Measurements from ENCODE around the gene GRIA4. TPM values are rescaled to one million over a fixed set of nuclear protein-coding genes. Genes with fewer than 3 reads are reported as not detected.
A peak's percentile ranks its signal among the peaks of the same experiment; 100 is the strongest.

Gene GRIA4
- total and polyA plus RNA-seq, 3 experiments from 2014 or later = not detected

GRCh38 chr11:105592035-105592434, 17.8 kb upstream of the GRIA4 start:
- no peak for DNase-seq
- Mint-ChIP-seq H3K27me3 (peaks cover 0 to 1% of the 10 kb centered on the region in 2 donors), H3K4me1 (no peaks in the 10 kb centered on the region), H3K36me3 (no peaks in the 10 kb centered on the region), H3K4me3 (no peak overlapping the region), H3K27ac (no peak overlapping the region), H3K9me3 (peaks cover 0 to 1% (median 0%) of the 10 kb centered on the region in 5 donors)
- Histone ChIP-seq H3K9me3 (ENCODE audit: low read length) (no peaks in the 10 kb centered on the region), H3K27me3 (ENCODE audit: insufficient read depth, low read length, poor library complexity, severe bottlenecking) (no peaks in the 10 kb centered on the region), H3K4me1 (ENCODE audit: insufficient read depth, low read length) (no peaks in the 10 kb centered on the region), H3K4me3 (ENCODE audit: low read length) (no peak overlapping the region), H3K36me3 (ENCODE audit: insufficient read depth, low read length) (no peaks in the 10 kb centered on the region), H3K27ac (ENCODE audit: low read depth, low read length) (no peak overlapping the region)
- POLR2A ChIA-PET = no interaction called here
- CTCF ChIA-PET = no interaction called here

- no peaks in the 10 kb centered on the region for H3K27me3 ChIP-seq (ENCODE audit: insufficient read depth, low read length, poor library complexity, severe bottlenecking)
These were observed 11.5 kb upstream of the GRIA4 start for GRCh38 chr11:105598371-105598770.

GRCh38 chr11:105603156-105603555, 6.7 kb upstream of the GRIA4 start:
- Mint-ChIP-seq H3K27me3 (peaks cover 0 to 7% of the 10 kb centered on the region in 2 donors), H3K4me1 (no peaks in the 10 kb centered on the region), H3K4me3 (no peak overlapping the region), H3K36me3 (no peaks in the 10 kb centered on the region), H3K27ac (no peak overlapping the region), H3K9me3 (peaks cover 0 to 9% (median 0%) of the 10 kb centered on the region in 5 donors)
- CTCF ChIA-PET = interaction anchor here (0.7 kb wide), 1 partner anchor 1661 kb away, joined by 3 read pairs; no protein-coding TSS in a partner anchor
- POLR2A ChIA-PET = no interaction called here
- H3K27ac ChIP-seq (ENCODE audit: low read depth, low read length) = no peak overlapping the region
- H3K27me3 ChIP-seq (ENCODE audit: insufficient read depth, low read length, poor library complexity, severe bottlenecking) = no peaks in the 10 kb centered on the region
- H3K9me3 ChIP-seq (ENCODE audit: low read length) = no peaks in the 10 kb centered on the region
- no peak for DNase-seq
- H3K4me3 ChIP-seq (ENCODE audit: low read length) = no peak overlapping the region
- no peaks in the 10 kb centered on the region for H3K4me1 ChIP-seq (ENCODE audit: insufficient read depth, low read length)
- no peaks in the 10 kb centered on the region for H3K36me3 ChIP-seq (ENCODE audit: insufficient read depth, low read length)

More at GRCh38 chr11:105598371-105598770, 11.5 kb upstream of the GRIA4 start:
- Histone ChIP-seq H3K4me1 (ENCODE audit: insufficient read depth, low read length) (no peaks in the 10 kb centered on the region), H3K36me3 (ENCODE audit: insufficient read depth, low read length) (no peaks in the 10 kb centered on the region), H3K27ac (ENCODE audit: low read depth, low read length) (no peak overlapping the region), H3K9me3 (ENCODE audit: low read length) (no peaks in the 10 kb centered on the region), H3K4me3 (ENCODE audit: low read length) (no peak overlapping the region)
- Mint-ChIP-seq H3K4me3 (no peak overlapping the region), H3K27ac (no peak overlapping the region), H3K4me1 (no peaks in the 10 kb centered on the region), H3K9me3 (peaks cover 0 to 1% (median 0%) of the 10 kb centered on the region in 5 donors), H3K36me3 (no peaks in the 10 kb centered on the region), H3K27me3 (peaks cover 0 to 3% of the 10 kb centered on the region in 2 donors)
- POLR2A ChIA-PET = no interaction called here
- DNase-seq = no peak
- CTCF ChIA-PET = no interaction called here

- DNase-seq = no peak
- POLR2A ChIA-PET = no interaction called here
- H3K4me3 Mint-ChIP-seq = peak overlapping the region in 4 of 7 donors; percentile 4 to 64 (median 42)
These were observed 512 bp upstream of the GRIA4 start for GRCh38 chr11:105609341-105609781.

GRCh38 chr11:105610871-105611571, 1.1 kb downstream of the GRIA4 start:
- Mint-ChIP-seq H3K27me3 (peaks cover 19 to 36% of the 10 kb centered on the region in 2 donors), H3K4me1 (peaks cover 14 to 31% (median 19%) of the 10 kb centered on the region in 3 donors), H3K4me3 (peak overlapping the region in 5 of 7 donors; percentile 3 to 69 (median 54)), H3K27ac (peak overlapping the region in 1 of 8 donors; percentile 24), H3K9me3 (peaks cover 0 to 1% (median 0%) of the 10 kb centered on the region in 5 donors), H3K36me3 (no peaks in the 10 kb centered on the region)
- ChIA-PET CTCF (no interaction called here), POLR2A (no interaction called here)
- Histone ChIP-seq H3K36me3 (ENCODE audit: insufficient read depth, low read length) (no peaks in the 10 kb centered on the region), H3K27ac (ENCODE audit: low read depth, low read length) (no peak overlapping the region), H3K4me1 (ENCODE audit: insufficient read depth, low read length) (no peaks in the 10 kb centered on the region), H3K4me3 (ENCODE audit: low read length) (no peak overlapping the region), H3K9me3 (ENCODE audit: low read length) (no peaks in the 10 kb centered on the region), H3K27me3 (ENCODE audit: insufficient read depth, low read length, poor library complexity, severe bottlenecking) (no peaks in the 10 kb centered on the region)
- no peak for DNase-seq

More at GRCh38 chr11:105609341-105609781, 512 bp upstream of the GRIA4 start:
- Histone ChIP-seq H3K27ac (ENCODE audit: low read depth, low read length) (no peak overlapping the region), H3K27me3 (ENCODE audit: insufficient read depth, low read length, poor library complexity, severe bottlenecking) (no peaks in the 10 kb centered on the region), H3K9me3 (ENCODE audit: low read length) (no peaks in the 10 kb centered on the region), H3K4me1 (ENCODE audit: insufficient read depth, low read length) (no peaks in the 10 kb centered on the region), H3K36me3 (ENCODE audit: insufficient read depth, low read length) (no peaks in the 10 kb centered on the region), H3K4me3 (ENCODE audit: low read length) (no peak overlapping the region)
- peaks cover 20 to 36% of the 10 kb centered on the region in 2 donors for H3K27me3 Mint-ChIP-seq
- H3K36me3 Mint-ChIP-seq = no peaks in the 10 kb centered on the region
- H3K9me3 Mint-ChIP-seq = peaks cover 0 to 8% (median 0%) of the 10 kb centered on the region in 5 donors
- H3K4me1 Mint-ChIP-seq = peaks cover 14 to 31% (median 19%) of the 10 kb centered on the region in 3 donors
- CTCF ChIA-PET = no interaction called here
- no peak overlapping the region for H3K27ac Mint-ChIP-seq

GRCh38 chr11:105611572-105612441, 1.9 kb downstream of the GRIA4 start:
- H3K27me3 ChIP-seq (ENCODE audit: insufficient read depth, low read length, poor library complexity, severe bottlenecking) = no peaks in the 10 kb centered on the region
- no peak for DNase-seq
- Mint-ChIP-seq H3K27me3 (peaks cover 19 to 36% of the 10 kb centered on the region in 2 donors), H3K4me3 (peak overlapping the region in 2 of 7 donors; percentile 1 to 17), H3K9me3 (no peaks in the 10 kb centered on the region), H3K36me3 (no peaks in the 10 kb centered on the region), H3K27ac (no peak overlapping the region), H3K4me1 (peaks cover 14 to 31% (median 19%) of the 10 kb centered on the region in 3 donors)
- no peak overlapping the region for H3K27ac ChIP-seq (ENCODE audit: low read depth, low read length)
- no peaks in the 10 kb centered on the region for H3K36me3 ChIP-seq (ENCODE audit: insufficient read depth, low read length)
- ChIA-PET POLR2A (no interaction called here), CTCF (no interaction called here)
- H3K9me3 ChIP-seq (ENCODE audit: low read length) = no peaks in the 10 kb centered on the region
- no peak overlapping the region for H3K4me3 ChIP-seq (ENCODE audit: low read length)
- no peaks in the 10 kb centered on the region for H3K4me1 ChIP-seq (ENCODE audit: insufficient read depth, low read length)

GRCh38 chr11:105612771-105613170, 2.9 kb downstream of the GRIA4 start:
- CTCF ChIA-PET = no interaction called here
- Mint-ChIP-seq H3K36me3 (no peaks in the 10 kb centered on the region), H3K27ac (no peak overlapping the region), H3K9me3 (no peaks in the 10 kb centered on the region), H3K27me3 (peaks cover 19 to 36% of the 10 kb centered on the region in 2 donors), H3K4me1 (peaks cover 14 to 31% (median 19%) of the 10 kb centered on the region in 3 donors), H3K4me3 (no peak overlapping the region)
- Histone ChIP-seq H3K4me3 (ENCODE audit: low read length) (no peak overlapping the region), H3K9me3 (ENCODE audit: low read length) (no peaks in the 10 kb centered on the region), H3K27me3 (ENCODE audit: insufficient read depth, low read length, poor library complexity, severe bottlenecking) (no peaks in the 10 kb centered on the region), H3K36me3 (ENCODE audit: insufficient read depth, low read length) (no peaks in the 10 kb centered on the region), H3K4me1 (ENCODE audit: insufficient read depth, low read length) (no peaks in the 10 kb centered on the region), H3K27ac (ENCODE audit: low read depth, low read length) (no peak overlapping the region)
- POLR2A ChIA-PET = no interaction called here
- no peak for DNase-seq

- Histone ChIP-seq H3K4me1 (ENCODE audit: insufficient read depth, low read length) (no peaks in the 10 kb centered on the region), H3K9me3 (ENCODE audit: low read length) (no peaks in the 10 kb centered on the region), H3K27me3 (ENCODE audit: insufficient read depth, low read length, poor library complexity, severe bottlenecking) (no peaks in the 10 kb centered on the region), H3K27ac (ENCODE audit: low read depth, low read length) (no peak overlapping the region), H3K36me3 (ENCODE audit: insufficient read depth, low read length) (no peaks in the 10 kb centered on the region), H3K4me3 (ENCODE audit: low read length) (no peak overlapping the region)
- H3K36me3 Mint-ChIP-seq = no peaks in the 10 kb centered on the region
- H3K9me3 Mint-ChIP-seq = no peaks in the 10 kb centered on the region
- H3K27me3 Mint-ChIP-seq = peaks cover 19 to 36% of the 10 kb centered on the region in 2 donors
- H3K4me3 Mint-ChIP-seq = no peak overlapping the region
- no peak overlapping the region for H3K27ac Mint-ChIP-seq
- H3K4me1 Mint-ChIP-seq = peaks cover 14 to 31% (median 19%) of the 10 kb centered on the region in 3 donors
- DNase-seq = no peak
- ChIA-PET CTCF (no interaction called here), POLR2A (no interaction called here)
These were observed 3.3 kb downstream of the GRIA4 start for GRCh38 chr11:105613183-105613582.

Measured in CD8-positive, alpha-beta memory T cell (primary cell).